ENCODE data around the gene SEMG2. TPM values are rescaled to one million over a fixed set of nuclear protein-coding genes. Genes with fewer than 3 reads are reported as not detected.

Gene SEMG2
- total RNA-seq, 1 donor from 2014 or later: not detected

GRCh38 chr20:45181639-45182038, 39.5 kb upstream of the SEMG2 start:
- no peaks in the 10 kb centered on the region for H3K36me3 ChIP-seq (ENCODE audit: control insufficient read depth, insufficient read depth, low read length)
- no peak overlapping the region for H3K4me3 ChIP-seq (ENCODE audit: low read depth, low read length)
- DNase-seq (ENCODE audit: low read depth) (no peak), FAIRE-seq (no peak)
- no peak for TF ChIP-seq CTCF (IDR thresholded peaks at IDR 0.05; ENCODE audit: insufficient read depth, low read length, severe bottlenecking)
- H3K27me3 ChIP-seq (ENCODE audit: control insufficient read depth, insufficient read depth, low read length): peaks cover 21% of the 10 kb centered on the region

- TF ChIP-seq CTCF (IDR thresholded peaks at IDR 0.05; ENCODE audit: insufficient read depth, low read length, severe bottlenecking): no peak
- FAIRE-seq (no peak), DNase-seq (ENCODE audit: low read depth) (peak; percentile 70)
- no peaks in the 10 kb centered on the region for H3K36me3 ChIP-seq (ENCODE audit: control insufficient read depth, insufficient read depth, low read length)
- no peak overlapping the region for H3K4me3 ChIP-seq (ENCODE audit: low read depth, low read length)
- peaks cover 23% of the 10 kb centered on the region for H3K27me3 ChIP-seq (ENCODE audit: control insufficient read depth, insufficient read depth, low read length)
These were observed 38.1 kb upstream of the SEMG2 start for GRCh38 chr20:45183084-45183483.

GRCh38 chr20:45187693-45188092, 33.5 kb upstream of the SEMG2 start:
- DNase-seq (ENCODE audit: low read depth) (no peak), FAIRE-seq (no peak)
- no peak for TF ChIP-seq CTCF (IDR thresholded peaks at IDR 0.05; ENCODE audit: insufficient read depth, low read length, severe bottlenecking)
- Histone ChIP-seq H3K27me3 (ENCODE audit: control insufficient read depth, insufficient read depth, low read length) (peaks cover 33% of the 10 kb centered on the region), H3K36me3 (ENCODE audit: control insufficient read depth, insufficient read depth, low read length) (no peaks in the 10 kb centered on the region), H3K4me3 (ENCODE audit: low read depth, low read length) (no peak overlapping the region)

- Histone ChIP-seq H3K4me3 (ENCODE audit: low read depth, low read length) (no peak overlapping the region), H3K27me3 (ENCODE audit: control insufficient read depth, insufficient read depth, low read length) (peaks cover 36% of the 10 kb centered on the region), H3K36me3 (ENCODE audit: control insufficient read depth, insufficient read depth, low read length) (no peaks in the 10 kb centered on the region)
- DNase-seq (ENCODE audit: low read depth) (no peak), FAIRE-seq (no peak)
- TF ChIP-seq CTCF (IDR thresholded peaks at IDR 0.05; ENCODE audit: insufficient read depth, low read length, severe bottlenecking): no peak
These were observed 32.0 kb upstream of the SEMG2 start for GRCh38 chr20:45189067-45189609.

GRCh38 chr20:45189861-45190260, 31.3 kb upstream of the SEMG2 start:
- TF ChIP-seq CTCF (IDR thresholded peaks at IDR 0.05; ENCODE audit: insufficient read depth, low read length, severe bottlenecking): no peak
- DNase-seq (ENCODE audit: low read depth) (no peak), FAIRE-seq (no peak)

GRCh38 chr20:45191926-45192325, 29.2 kb upstream of the SEMG2 start:
- no peak for DNase-seq (ENCODE audit: low read depth)
- no peak overlapping the region for H3K4me3 ChIP-seq (ENCODE audit: low read depth, low read length)
- peak; percentile 23 for FAIRE-seq
- peaks cover 27% of the 10 kb centered on the region for H3K27me3 ChIP-seq (ENCODE audit: control insufficient read depth, insufficient read depth, low read length)
- TF ChIP-seq CTCF (IDR thresholded peaks at IDR 0.05; ENCODE audit: insufficient read depth, low read length, severe bottlenecking): no peak
- no peaks in the 10 kb centered on the region for H3K36me3 ChIP-seq (ENCODE audit: control insufficient read depth, insufficient read depth, low read length)

More at GRCh38 chr20:45189861-45190260, 31.3 kb upstream of the SEMG2 start:
- Histone ChIP-seq H3K4me3 (ENCODE audit: low read depth, low read length) (no peak overlapping the region), H3K27me3 (ENCODE audit: control insufficient read depth, insufficient read depth, low read length) (peaks cover 35% of the 10 kb centered on the region), H3K36me3 (ENCODE audit: control insufficient read depth, insufficient read depth, low read length) (no peaks in the 10 kb centered on the region)
